Neural cell (in vitro differentiated cells): ENCODE data around the gene NOTCH4. TPM values are rescaled to one million over a fixed set of nuclear protein-coding genes. Genes with fewer than 3 reads are reported as not detected.
A peak's percentile ranks its signal among the peaks of the same experiment; 100 is the strongest.

Source experiments
- H2AFZ ChIP-seq: fragments of 200-600, 300-800 bp; sonication (generic), shearing (Covaris generic); 2 replicates; pipeline ENCODE4 v1.6.0; 2014; ENCODE audit warnings: low read depth, mild to moderate bottlenecking, antibody characterized with exemption, low read length, moderate library complexity
- H3F3A ChIP-seq: fragments of 200-600 bp; shearing (Covaris generic); 2 replicates; pipeline ENCODE4 v1.6.1; 2016; ENCODE audit warnings: mild to moderate bottlenecking, moderate library complexity, mixed read lengths, antibody characterized with exemption, low read length; ENCODE audit not compliant: insufficient read depth, poor library complexity, severe bottlenecking
- H3K27ac ChIP-seq: fragments of 200-600, 300-800 bp; sonication (generic), shearing (Covaris generic); 2 replicates; pipeline ENCODE4 v1.5.1; 2014; ENCODE audit warnings: mild to moderate bottlenecking, low read length, moderate library complexity
- H3K27me3 ChIP-seq: fragments of 300-800, 200-600 bp; sonication (generic), shearing (Covaris generic); 2 replicates; pipeline ENCODE4 v1.6.0; 2014; ENCODE audit warnings: mild to moderate bottlenecking, low read depth, low read length, moderate library complexity; ENCODE audit not compliant: insufficient read depth
- H3K36me3 ChIP-seq: fragments of 300-800, 200-600 bp; sonication (generic), shearing (Covaris generic); 2 replicates; pipeline ENCODE4 v1.5.1; 2014; ENCODE audit warnings: mild to moderate bottlenecking, antibody characterized with exemption, low read length, moderate library complexity; ENCODE audit not compliant: insufficient read depth
- H3K4me2 ChIP-seq: fragments of 300-800, 200-600 bp; sonication (generic), shearing (Covaris generic); 2 replicates; pipeline ENCODE4 v1.6.0; 2014; ENCODE audit warnings: mild to moderate bottlenecking, low read length
- H3K4me3 ChIP-seq: fragments of 300-800, 200-600 bp; sonication (generic), shearing (Covaris generic); 2 replicates; pipeline ENCODE4 v1.5.1; 2014; ENCODE audit warnings: mild to moderate bottlenecking, low read length, moderate library complexity
- H3K79me2 ChIP-seq: fragments of 200-600 bp; shearing (Covaris generic); replicated peaks from 2 replicates; pipeline ENCODE4 v1.6.0; 2014; ENCODE audit warnings: mild to moderate bottlenecking, low read length, moderate library complexity; ENCODE audit not compliant: insufficient read depth
- H3K9ac ChIP-seq: fragments of 300-800, 200-600 bp; sonication (generic), shearing (Covaris generic); 2 replicates; pipeline ENCODE4 v1.6.1; 2016; ENCODE audit warnings: mild to moderate bottlenecking, low read length, mixed read lengths
- H3K9me2 ChIP-seq: fragments of 200-600 bp; shearing (Covaris generic); 2 replicates; pipeline ENCODE4 v1.6.1; 2016; ENCODE audit warnings: mild to moderate bottlenecking, low read length, mixed read lengths; ENCODE audit not compliant: insufficient read depth
- H3K9me3 ChIP-seq: fragments of 200-600, 300-800 bp; sonication (generic), shearing (Covaris generic); 2 replicates; pipeline ENCODE4 v1.6.1; 2016; ENCODE audit warnings: mild to moderate bottlenecking, mixed run types, low read length, moderate library complexity, mixed read lengths
- H4K20me1 ChIP-seq: fragments of 200-600 bp; shearing (Covaris generic); 2 replicates; pipeline ENCODE4 v1.6.1; 2016; ENCODE audit warnings: mild to moderate bottlenecking, mixed run types; ENCODE audit not compliant: insufficient read depth
- EP300 ChIP-seq: fragments of 450-650 bp; conservative IDR thresholded peaks from 2 replicates; pipeline ENCODE4 v1.6.1; 2014; ENCODE audit warnings: antibody characterized with exemption, mild to moderate bottlenecking, moderate library complexity; ENCODE audit not compliant: poor library complexity, severe bottlenecking
- EZH2 ChIP-seq: fragments of 200-600, 300-800 bp; shearing (Covaris generic), sonication (generic); IDR thresholded peaks from 2 replicates; pipeline ENCODE4 v1.6.1; 2014; ENCODE audit warnings: antibody characterized with exemption, low read length, borderline replicate concordance, mild to moderate bottlenecking; ENCODE audit not compliant: insufficient read depth, poor library complexity, severe bottlenecking
- MXI1 ChIP-seq: fragments of 450-650 bp; conservative IDR thresholded peaks from 2 replicates; pipeline ENCODE4 v1.6.1; 2014; ENCODE audit warnings: antibody characterized with exemption, mild to moderate bottlenecking; ENCODE audit not compliant: poor library complexity, severe bottlenecking
- POLR2AphosphoS5 ChIP-seq: IDR thresholded peaks from 2 replicates; pipeline ENCODE4 v1.6.1; 2012
- RAD21 ChIP-seq: fragments of 450-650 bp; conservative IDR thresholded peaks from 2 replicates; pipeline ENCODE4 v1.6.1; 2014; ENCODE audit warnings: antibody characterized with exemption, mild to moderate bottlenecking, moderate library complexity
- SMC3 ChIP-seq: fragments of 450-650 bp; conservative IDR thresholded peaks from 2 replicates; pipeline ENCODE4 v1.6.1; 2014; ENCODE audit warnings: antibody characterized with exemption, mild to moderate bottlenecking, moderate library complexity; ENCODE audit not compliant: poor library complexity
- TAF1 ChIP-seq: IDR thresholded peaks from 2 replicates; pipeline ENCODE4 v1.6.1; 2012; ENCODE audit warnings: low read depth
- polyA plus RNA-seq: library from polyadenylated mRNA; depleted of rRNA; stranded (reverse); fragments of >200 nt; gene quantifications from 2 replicates; pipeline ENCODE4 v1.2.3, GENCODE V29; 2014
- TF ChIP-seq, protein P1 (sequence below): IDR thresholded peaks from 2 replicates; pipeline ENCODE4 v1.6.1; 2012; ENCODE audit warnings: borderline replicate concordance
- TF ChIP-seq, protein P2 (sequence below): fragments of 450-650 bp; IDR thresholded peaks from 2 replicates; pipeline ENCODE4 v1.5.1; 2014; ENCODE audit warnings: antibody characterized with exemption, mild to moderate bottlenecking, moderate library complexity; ENCODE audit not compliant: poor library complexity, severe bottlenecking

NOTCH4 gene
- polyA plus RNA-seq, 1 donor from 2014 or later = 5.5 TPM

DNA sequence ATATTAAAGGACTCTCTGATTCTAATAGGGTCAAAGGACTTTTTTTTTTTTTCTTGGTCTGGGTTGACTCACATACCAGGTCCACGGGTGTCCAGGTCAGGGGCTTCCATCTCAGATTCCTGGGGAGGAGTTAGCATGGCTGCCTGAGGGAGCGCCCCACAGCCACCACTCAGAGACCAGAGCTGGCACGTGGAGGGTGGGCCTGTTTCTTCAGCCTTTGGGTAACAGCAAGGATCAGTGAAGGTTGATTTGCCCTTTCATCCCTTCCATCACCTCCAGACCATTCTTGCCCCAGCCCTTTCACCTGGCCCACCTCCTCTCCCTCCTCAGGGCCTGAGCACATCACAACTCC is 25.5 kb downstream of the NOTCH4 start:
- Histone ChIP-seq H3K27ac (no peak overlapping the region), H3K9me2 (no peaks in the 10 kb centered on the region), H3K27me3 (no peaks in the 10 kb centered on the region), H3K4me2 (no peak overlapping the region), H3K4me3 (no peak overlapping the region), H3F3A (peaks cover 5% of the 10 kb centered on the region), H3K9ac (no peak overlapping the region), H3K36me3 (no peaks in the 10 kb centered on the region), H3K79me2 (no peaks in the 10 kb centered on the region), H4K20me1 (no peaks in the 10 kb centered on the region), H3K9me3 (no peaks in the 10 kb centered on the region), H2AFZ (no peak overlapping the region)
- TF ChIP-seq, protein P1, sequence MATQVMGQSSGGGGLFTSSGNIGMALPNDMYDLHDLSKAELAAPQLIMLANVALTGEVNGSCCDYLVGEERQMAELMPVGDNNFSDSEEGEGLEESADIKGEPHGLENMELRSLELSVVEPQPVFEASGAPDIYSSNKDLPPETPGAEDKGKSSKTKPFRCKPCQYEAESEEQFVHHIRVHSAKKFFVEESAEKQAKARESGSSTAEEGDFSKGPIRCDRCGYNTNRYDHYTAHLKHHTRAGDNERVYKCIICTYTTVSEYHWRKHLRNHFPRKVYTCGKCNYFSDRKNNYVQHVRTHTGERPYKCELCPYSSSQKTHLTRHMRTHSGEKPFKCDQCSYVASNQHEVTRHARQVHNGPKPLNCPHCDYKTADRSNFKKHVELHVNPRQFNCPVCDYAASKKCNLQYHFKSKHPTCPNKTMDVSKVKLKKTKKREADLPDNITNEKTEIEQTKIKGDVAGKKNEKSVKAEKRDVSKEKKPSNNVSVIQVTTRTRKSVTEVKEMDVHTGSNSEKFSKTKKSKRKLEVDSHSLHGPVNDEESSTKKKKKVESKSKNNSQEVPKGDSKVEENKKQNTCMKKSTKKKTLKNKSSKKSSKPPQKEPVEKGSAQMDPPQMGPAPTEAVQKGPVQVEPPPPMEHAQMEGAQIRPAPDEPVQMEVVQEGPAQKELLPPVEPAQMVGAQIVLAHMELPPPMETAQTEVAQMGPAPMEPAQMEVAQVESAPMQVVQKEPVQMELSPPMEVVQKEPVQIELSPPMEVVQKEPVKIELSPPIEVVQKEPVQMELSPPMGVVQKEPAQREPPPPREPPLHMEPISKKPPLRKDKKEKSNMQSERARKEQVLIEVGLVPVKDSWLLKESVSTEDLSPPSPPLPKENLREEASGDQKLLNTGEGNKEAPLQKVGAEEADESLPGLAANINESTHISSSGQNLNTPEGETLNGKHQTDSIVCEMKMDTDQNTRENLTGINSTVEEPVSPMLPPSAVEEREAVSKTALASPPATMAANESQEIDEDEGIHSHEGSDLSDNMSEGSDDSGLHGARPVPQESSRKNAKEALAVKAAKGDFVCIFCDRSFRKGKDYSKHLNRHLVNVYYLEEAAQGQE = no peak
- TF ChIP-seq EZH2 (no peak), MXI1 (no peak), EP300 (no peak), POLR2AphosphoS5 (no peak), RAD21 (no peak), TAF1 (no peak), SMC3 (no peak)
- TF ChIP-seq, protein P2, sequence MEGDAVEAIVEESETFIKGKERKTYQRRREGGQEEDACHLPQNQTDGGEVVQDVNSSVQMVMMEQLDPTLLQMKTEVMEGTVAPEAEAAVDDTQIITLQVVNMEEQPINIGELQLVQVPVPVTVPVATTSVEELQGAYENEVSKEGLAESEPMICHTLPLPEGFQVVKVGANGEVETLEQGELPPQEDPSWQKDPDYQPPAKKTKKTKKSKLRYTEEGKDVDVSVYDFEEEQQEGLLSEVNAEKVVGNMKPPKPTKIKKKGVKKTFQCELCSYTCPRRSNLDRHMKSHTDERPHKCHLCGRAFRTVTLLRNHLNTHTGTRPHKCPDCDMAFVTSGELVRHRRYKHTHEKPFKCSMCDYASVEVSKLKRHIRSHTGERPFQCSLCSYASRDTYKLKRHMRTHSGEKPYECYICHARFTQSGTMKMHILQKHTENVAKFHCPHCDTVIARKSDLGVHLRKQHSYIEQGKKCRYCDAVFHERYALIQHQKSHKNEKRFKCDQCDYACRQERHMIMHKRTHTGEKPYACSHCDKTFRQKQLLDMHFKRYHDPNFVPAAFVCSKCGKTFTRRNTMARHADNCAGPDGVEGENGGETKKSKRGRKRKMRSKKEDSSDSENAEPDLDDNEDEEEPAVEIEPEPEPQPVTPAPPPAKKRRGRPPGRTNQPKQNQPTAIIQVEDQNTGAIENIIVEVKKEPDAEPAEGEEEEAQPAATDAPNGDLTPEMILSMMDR = no peak

DNA sequence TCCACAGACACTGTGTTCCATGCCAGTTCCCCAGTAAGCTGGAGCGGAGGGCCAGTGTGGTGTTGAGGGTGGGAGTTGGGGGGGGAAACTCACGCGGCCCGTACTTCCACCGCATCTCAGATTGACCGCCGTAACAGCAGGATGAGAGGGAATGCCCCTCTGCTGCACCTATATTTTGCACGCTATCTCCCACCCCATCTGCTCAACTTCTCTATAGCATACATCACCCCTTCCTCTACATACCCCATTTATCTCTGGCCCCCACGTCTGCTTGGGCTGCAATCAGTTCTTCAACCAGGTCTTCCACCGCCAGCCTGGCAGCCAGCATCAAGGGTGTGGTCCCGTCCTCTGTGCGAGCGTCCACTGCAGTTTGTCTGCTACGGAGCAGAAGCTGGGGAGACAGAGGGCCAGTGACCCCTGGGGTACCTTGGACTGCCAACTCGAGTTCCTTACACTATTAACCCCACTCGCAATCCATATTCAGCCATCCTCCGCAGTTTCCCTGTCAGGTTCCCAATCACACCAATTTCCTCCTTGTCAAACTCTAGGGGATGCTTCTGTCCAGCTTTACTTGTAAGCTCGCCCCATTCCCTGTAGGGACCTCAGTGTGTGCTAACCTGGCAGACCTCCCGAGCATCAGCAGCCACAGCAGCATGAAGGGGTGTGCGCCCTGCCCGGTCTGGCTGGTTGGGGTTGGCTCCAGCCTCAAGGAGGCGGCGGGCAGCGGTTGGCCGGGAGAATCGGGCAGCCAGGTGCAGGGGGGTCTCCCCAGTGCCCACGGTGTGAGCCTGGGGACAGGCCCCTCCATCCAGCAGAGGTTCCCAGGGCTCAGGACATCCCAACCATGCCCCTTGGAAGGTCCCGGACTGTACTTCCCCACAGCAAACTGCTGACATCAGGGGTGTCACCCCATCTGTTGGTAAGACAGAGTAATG is 26.9 kb downstream of the NOTCH4 start:
- TF ChIP-seq, protein P2 = no peak
- TF ChIP-seq POLR2AphosphoS5 (no peak), SMC3 (no peak), RAD21 (no peak), TAF1 (no peak), EZH2 (no peak), EP300 (no peak), MXI1 (no peak)
- TF ChIP-seq, protein P1 = no peak
- H2AFZ ChIP-seq = peak overlapping the region; percentile 40

More for the DNA sequence above, 26.9 kb downstream of the NOTCH4 start:
- no peaks in the 10 kb centered on the region for H3K27me3 ChIP-seq
- peaks cover 5% of the 10 kb centered on the region for H3F3A ChIP-seq
- peak overlapping the region; percentile 100 for H3K27ac ChIP-seq
- H3K79me2 ChIP-seq = no peaks in the 10 kb centered on the region
- peak overlapping the region; percentile 82 for H3K4me3 ChIP-seq
- no peaks in the 10 kb centered on the region for H4K20me1 ChIP-seq
- H3K36me3 ChIP-seq = no peaks in the 10 kb centered on the region
- peak overlapping the region; percentile 98 for H3K4me2 ChIP-seq
- H3K9ac ChIP-seq = peak overlapping the region; percentile 100
- H3K9me3 ChIP-seq = no peaks in the 10 kb centered on the region
- no peaks in the 10 kb centered on the region for H3K9me2 ChIP-seq
